ENCODE data around the gene NMRK2. TPM values are rescaled to one million over a fixed set of nuclear protein-coding genes. Genes with fewer than 3 reads are reported as not detected.

The NMRK2 gene
- total and polyA plus RNA-seq, 2 of the 13 experiments (the other 11 are each of a cell fraction or from before 2014, with no cell fraction given) = not detected

- H3K79me2 ChIP-seq (ENCODE audit: insufficient read depth, low read length) = peaks cover 22% of the 10 kb centered on the region
- peaks cover 58 to 66% of the 10 kb centered on the region in 2 experiments for H3K36me3 ChIP-seq (replicated peaks in 1 of 2; ENCODE audit: control insufficient read depth in 1 of 2, insufficient read depth in 2 of 2, low read length in 2 of 2)
- POLR2A ChIA-PET = interaction anchor here (2.0 to 2.8 kb wide), 2 partner anchors 8 kb away, joined by 12 to 15 read pairs; partner anchors contain the start of gene EEF2
- no peak overlapping the region for H3K27ac ChIP-seq (ENCODE audit: extremely low read length, insufficient read depth, low read length)
- ATAC-seq (peak; percentile 33), FAIRE-seq (no peak), DNase-seq (ENCODE audit: low spot score) (no peak)
- no peak overlapping the region for H3K4me3 ChIP-seq (replicated peaks in 1 of 3; ENCODE audit: insufficient read depth in 1 of 3, low read depth in 2 of 3, low read length in 3 of 3)
- in situ Hi-C loops (cut with HindIII; ENCODE audit: extremely low pct_ligation_motif_present, low pct_unique_long_range_greater_than_20kb) = no loop called here
- intact Hi-C loops (cut with micrococcal nuclease; ENCODE audit: unreplicated experiment) = no loop called here
- CTCF ChIA-PET (ENCODE audit: low intra/inter-chr PET ratio, low total read pairs) = no interaction called here
- peaks cover 19% of the 10 kb centered on the region for H3K4me1 ChIP-seq (ENCODE audit: insufficient read depth, low read length)
- WGBS (ENCODE audit: low lambda C conversion rate) = 97% methylated on average over 33 of the region's 59 CpGs
- H4K20me1 ChIP-seq (ENCODE audit: insufficient read depth, low read length) = peaks cover 70% of the 10 kb centered on the region
- BruUV-seq (replicated peaks) = no TSS peak
- no peaks in the 10 kb centered on the region for H3K9me3 ChIP-seq (ENCODE audit: low read length)
- H3K4me2 ChIP-seq (ENCODE audit: low read depth, low read length) = no peak overlapping the region
- H3K27me3 ChIP-seq (ENCODE audit: control insufficient read depth in 1 of 2, insufficient read depth in 2 of 2, low read length in 2 of 2) = no peaks in the 10 kb centered on the region
- no peak overlapping the region for H3K9ac ChIP-seq (ENCODE audit: insufficient read depth, low read depth, low read length)
- no peak overlapping the region for H2AFZ ChIP-seq (ENCODE audit: low read length)
- TF ChIP-seq ZNF574 (CRISPR knock-in tag; IDR thresholded peaks at IDR 0.05) (0 out of 2 replicates have a peak, but pooled peaks have one; percentile 9), TFAP4 (IDR thresholded peaks at IDR 0.05; ENCODE audit: borderline replicate concordance, low read depth) (no peak), FIP1L1 (IDR thresholded peaks at IDR 0.05; ENCODE audit: borderline replicate concordance, insufficient read depth, low read depth, low read length) (no peak), ZNF142 (CRISPR knock-in tag; IDR thresholded peaks at IDR 0.05) (no peak), STAT6 (CRISPR knock-in tag; IDR thresholded peaks at IDR 0.05; ENCODE audit: borderline replicate concordance) (no peak), ZNF10 (CRISPR knock-in tag; IDR thresholded peaks at IDR 0.05; ENCODE audit: borderline replicate concordance, low read depth) (no peak)
These were observed 44.6 kb downstream of the NMRK2 start for GRCh38 chr19:3977242-3978143.
